NCI-H510A treated with DMSO at 0.1 percent for 48 hours (cell line): Measurements from ENCODE around the gene TRPM5.
"Not testable (repeated sequence)": the region's sequence is repeated elsewhere in the genome, so short reads cannot be mapped to it uniquely, and the experiment has no call there.

Source experiments
- DNase-seq: peaks from one replicate; lab custom pipeline; 2025; lab: John Stamatoyannopoulos, UW

The TRPM5 gene, protein sequence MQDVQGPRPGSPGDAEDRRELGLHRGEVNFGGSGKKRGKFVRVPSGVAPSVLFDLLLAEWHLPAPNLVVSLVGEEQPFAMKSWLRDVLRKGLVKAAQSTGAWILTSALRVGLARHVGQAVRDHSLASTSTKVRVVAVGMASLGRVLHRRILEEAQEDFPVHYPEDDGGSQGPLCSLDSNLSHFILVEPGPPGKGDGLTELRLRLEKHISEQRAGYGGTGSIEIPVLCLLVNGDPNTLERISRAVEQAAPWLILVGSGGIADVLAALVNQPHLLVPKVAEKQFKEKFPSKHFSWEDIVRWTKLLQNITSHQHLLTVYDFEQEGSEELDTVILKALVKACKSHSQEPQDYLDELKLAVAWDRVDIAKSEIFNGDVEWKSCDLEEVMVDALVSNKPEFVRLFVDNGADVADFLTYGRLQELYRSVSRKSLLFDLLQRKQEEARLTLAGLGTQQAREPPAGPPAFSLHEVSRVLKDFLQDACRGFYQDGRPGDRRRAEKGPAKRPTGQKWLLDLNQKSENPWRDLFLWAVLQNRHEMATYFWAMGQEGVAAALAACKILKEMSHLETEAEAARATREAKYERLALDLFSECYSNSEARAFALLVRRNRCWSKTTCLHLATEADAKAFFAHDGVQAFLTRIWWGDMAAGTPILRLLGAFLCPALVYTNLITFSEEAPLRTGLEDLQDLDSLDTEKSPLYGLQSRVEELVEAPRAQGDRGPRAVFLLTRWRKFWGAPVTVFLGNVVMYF (N-terminal part only)

DNA sequence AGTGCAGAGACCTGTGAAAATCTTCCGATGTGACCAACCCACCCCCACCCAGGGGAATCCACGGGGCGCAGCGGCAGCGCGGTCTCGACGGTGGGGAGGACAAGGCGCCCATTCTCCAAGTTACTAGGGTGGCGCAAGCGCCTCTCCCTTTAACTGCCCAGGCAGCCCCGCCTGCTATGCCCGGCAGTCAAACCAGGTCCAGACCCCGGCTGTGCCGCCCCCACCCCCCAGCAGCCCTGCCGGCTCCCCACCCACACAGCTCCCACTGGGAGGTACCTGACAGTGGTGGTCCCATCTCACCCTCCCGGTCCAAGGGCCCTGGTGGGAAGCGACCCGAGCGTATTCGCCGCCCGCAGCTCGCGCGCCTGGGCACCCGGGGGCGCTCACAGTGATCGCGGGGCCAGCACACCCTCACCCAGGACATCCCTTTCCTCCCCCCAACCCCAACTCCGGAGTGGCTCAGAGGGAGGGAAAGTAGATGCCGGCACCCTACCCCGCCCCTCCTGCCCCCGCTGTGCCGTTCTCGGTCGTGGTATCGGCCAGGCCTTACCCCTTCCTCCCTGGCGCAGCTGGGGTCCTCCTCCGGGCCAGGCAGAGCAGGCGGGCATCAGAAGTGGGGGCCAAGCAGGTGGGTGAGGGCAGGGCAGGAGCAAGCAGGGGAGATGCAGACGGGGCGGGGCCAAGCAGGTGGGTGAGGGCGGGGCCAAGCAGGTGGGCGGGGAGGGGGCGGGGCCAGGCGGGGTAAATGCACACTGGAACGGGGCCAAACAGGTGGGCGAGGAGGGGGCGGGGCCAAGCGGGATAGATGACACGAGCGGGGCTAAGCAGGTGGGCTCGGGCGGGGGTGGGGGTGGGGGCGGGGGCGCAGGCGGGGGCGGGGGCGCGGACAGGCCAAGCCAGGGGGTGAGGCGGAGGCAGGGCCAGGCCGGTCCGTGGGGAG, at the start of gene TRPM5:
Gene TRPM5 (minus strand): TSS at position 634 of the 940 bp plus-strand sequence. CDS start 21,478 bp downstream, outside the sequence.
- no peak for DNase-seq

GRCh38 chr11:2489083-2489482, 44.8 kb upstream of the TRPM5 start:
- DNase-seq = no peak

GRCh38 chr11:2488004-2488403, 43.7 kb upstream of the TRPM5 start:
- no peak for DNase-seq

DNA sequence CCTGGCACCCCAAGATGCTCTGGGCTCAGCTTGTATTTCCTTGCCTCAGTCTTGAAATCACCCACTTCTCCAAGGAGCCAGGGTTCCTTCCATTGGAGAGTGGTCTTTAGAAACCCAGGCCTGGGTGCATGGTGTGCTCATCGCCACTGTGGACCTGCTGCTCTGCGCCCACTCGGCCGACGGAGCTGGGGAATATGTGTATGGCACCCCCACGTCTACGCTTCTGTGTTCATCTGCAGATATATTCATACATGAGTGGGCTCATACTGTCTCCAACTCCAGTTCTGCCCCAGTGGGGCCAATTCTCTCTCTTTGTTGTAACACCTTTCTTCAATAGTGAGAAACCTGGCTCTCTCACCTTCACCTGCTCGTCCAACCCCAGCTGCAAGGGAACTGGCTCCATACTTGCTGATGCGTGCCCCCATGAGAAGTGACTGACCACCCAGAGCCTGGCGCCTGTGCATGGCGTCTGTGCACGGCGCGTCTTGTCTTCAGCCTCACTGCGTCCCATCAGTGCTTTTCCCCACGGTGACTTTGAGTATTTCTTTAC, 40.3 kb upstream of the TRPM5 start:
- DNase-seq = no peak

- DNase-seq = no peak
Measured at GRCh38 chr11:2483426-2483825, 39.1 kb upstream of the TRPM5 start.

DNA sequence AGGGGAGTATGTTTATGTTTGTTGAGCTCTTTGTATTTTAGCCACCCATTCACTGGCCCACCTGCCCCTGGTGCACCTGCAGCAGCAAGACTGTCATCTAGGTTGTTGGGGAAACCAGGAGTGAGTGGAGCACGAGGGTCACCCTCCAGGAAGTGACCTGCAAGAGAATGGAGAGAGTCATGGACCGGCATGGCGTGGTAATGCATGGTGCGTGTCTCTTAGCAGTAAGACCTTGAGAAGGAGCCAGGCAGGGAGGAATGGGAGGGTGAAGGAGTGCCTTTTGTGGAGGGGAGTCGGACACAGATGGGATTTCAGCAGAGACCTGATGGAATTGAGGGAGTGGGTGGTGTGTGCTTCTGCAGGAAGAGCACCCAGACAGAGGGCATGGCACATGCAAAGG, 38.4 kb upstream of the TRPM5 start:
- no peak for DNase-seq

DNA sequence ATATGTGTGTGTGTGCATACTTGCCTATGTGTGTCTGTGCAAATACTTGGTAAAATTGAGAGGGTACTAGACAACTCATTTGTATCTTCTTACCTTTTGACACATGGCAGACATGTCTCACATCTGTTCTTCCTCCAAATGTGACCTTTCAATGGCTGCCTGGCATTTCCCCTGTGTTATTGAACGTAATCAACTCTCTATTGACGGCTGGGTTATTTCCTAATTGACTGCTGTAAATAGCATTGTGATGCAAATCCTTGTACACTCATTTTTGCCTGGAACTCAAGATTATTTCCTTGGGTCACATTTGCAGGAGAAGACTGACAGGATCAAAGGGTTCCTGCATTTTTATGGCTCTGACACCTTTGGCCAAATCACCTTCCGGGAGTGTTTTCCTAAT, 37.9 kb upstream of the TRPM5 start:
- no peak for DNase-seq

- DNase-seq = no peak
Measured at GRCh38 chr11:2481253-2481652, 36.9 kb upstream of the TRPM5 start.

- no peak for DNase-seq
Measured at GRCh38 chr11:2480874-2481220, 36.5 kb upstream of the TRPM5 start.

- not testable (repeated sequence) for DNase-seq
Measured at GRCh38 chr11:2480067-2480873, 36.0 kb upstream of the TRPM5 start.

DNA sequence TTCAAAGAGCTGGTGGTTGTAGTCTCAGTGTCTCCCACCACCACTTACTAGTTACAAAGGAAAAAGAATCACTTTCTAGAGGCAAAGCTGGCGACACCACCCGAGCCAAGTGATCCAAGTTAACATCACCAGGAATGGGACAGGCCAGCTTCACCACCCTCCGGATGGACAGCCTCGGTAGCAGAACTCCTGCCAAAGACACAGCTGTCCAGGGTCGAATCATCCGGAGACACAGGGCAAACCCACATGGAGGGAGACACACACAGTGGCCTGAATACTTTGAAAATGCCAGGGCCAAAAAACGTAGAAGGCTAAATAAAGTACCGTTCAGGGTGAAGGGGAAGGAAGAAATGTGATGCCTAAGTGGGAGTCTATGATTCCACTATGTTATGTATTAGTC, 33.6 kb upstream of the TRPM5 start:
- no peak for DNase-seq

DNA sequence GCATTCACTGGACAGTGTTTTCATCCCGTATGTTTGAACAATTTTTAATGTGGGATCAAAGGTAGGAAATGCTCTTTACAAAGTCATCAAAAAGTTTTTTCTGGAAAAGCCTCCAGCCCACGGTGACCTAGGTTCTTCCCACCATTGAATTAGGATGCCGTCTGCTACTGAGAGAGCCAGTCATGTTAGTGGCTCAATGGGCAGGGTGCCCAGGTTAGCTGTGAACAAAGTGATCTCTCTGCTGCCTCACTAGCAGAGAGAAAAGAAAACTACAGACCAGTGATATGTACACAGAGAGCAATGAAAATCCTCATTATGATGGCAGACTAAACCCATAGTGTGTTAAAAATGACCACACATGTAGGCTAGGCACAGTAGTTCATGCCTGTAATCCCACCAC, 32.9 kb upstream of the TRPM5 start:
- no peak for DNase-seq

DNA sequence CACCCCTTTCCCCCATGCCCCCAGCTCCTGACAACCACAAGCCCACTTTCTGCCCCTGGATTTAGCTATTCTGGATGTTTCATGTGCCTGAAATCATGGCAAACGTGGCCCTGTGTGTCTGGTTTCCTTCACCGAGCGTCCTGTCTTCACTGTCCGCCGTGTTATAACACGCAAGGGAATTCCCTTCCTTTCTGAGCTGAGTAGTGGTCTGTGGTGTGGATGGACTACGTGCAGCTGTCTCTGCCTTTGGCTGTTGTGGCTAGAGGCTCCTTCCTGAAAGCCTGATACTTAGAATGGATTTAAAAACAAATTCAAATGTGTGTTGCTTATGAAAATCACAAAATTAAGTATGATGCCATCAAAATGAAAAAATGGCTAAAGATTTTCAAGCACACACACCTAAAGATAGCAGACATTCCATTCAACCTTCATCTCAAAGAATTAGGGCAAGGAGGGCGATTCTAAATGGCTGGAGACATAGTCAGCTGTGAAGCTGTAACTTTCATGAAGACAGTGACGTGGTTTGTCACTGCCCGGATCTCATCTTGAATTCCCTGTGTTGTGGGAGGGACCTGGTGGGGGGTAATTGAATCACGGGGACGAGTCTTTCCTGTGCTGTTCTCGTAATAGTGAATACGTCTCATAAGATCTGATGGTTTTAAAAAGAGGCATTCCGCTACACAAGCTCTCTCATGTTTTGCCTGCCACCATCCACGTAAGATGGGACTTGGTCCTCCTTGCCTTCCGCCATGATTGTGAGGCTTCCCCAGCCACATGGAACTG, 31.0 kb upstream of the TRPM5 start:
- no peak for DNase-seq

DNA sequence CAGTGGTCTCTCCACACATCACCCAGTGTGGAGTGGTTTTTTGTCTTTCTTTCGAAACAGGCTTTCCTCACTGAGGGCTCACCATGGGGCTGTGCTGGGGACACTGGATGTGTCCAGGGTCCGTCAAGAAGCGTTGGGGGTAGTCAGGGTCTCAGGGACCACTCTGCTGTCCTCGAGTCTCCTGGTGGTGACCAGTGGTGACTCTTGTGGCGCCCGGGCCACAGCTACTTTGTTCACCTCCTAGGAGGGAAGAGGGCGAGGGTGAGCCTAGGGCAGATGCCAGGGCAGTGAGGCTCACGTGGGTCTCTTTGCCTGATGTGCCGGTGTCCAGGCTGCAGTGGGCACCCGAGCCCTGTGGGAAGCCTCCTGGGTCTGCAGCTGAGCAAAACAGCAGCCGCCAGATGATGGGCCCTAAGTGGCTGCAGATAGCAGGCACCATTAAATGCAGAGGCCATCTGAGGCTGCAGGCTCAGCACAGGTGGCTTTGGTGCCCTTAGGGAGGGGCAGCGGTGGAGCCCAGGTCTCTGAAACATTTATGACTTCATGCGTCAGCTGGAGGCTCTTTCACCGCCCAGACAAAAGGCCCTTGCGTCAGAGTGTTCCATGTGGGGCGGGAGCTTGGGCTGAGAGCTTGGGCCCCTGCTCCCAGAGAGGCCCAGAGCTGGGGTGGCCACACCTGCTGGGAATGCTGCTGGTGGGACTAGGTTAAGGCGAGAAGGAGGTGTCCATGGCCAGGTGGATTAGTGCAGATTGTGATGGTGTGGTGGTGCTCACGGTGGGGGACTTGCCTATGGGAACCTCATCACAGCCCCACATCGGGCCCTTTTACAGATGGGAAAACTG, 30.0 kb upstream of the TRPM5 start:
- no peak for DNase-seq

DNA sequence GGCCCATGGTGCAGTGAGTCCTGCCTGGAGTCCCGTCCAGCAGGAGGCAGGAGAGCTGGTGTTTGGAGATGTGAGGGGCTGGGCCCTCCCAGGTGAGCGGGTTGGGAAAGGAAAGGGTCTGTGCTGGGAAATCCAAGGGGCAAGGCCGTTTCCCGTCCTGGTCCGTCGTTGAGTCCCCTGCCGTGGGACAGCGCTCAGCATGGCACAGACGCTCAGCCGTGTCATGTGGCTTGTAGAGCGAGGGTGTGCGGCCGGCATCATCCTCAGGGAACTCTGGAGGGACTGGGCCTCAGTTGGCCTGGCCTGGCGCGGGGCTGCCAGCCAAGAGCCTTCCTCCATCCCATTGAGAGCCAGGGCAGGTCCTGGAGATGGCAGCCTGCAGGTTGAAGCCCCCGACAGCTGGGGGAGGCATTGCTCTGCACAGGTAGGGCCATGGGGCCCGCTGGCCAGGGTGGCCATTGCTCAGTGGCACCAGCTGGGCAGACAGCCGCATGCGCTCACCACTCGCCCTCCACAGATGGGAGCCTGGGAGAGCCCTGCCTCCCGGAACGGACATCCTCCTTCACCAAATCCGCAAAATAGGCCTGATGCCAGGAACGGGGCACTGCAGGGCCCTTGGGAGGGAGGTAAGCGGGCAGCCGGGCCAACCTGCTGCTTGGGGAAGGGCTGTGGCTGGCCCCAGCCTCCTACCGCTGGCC, 29.2 kb upstream of the TRPM5 start:
- no peak for DNase-seq

GRCh38 chr11:2472428-2473186, 28.3 kb upstream of the TRPM5 start:
- DNase-seq = no peak

GRCh38 chr11:2471804-2472096, 27.4 kb upstream of the TRPM5 start:
- DNase-seq = no peak

DNA sequence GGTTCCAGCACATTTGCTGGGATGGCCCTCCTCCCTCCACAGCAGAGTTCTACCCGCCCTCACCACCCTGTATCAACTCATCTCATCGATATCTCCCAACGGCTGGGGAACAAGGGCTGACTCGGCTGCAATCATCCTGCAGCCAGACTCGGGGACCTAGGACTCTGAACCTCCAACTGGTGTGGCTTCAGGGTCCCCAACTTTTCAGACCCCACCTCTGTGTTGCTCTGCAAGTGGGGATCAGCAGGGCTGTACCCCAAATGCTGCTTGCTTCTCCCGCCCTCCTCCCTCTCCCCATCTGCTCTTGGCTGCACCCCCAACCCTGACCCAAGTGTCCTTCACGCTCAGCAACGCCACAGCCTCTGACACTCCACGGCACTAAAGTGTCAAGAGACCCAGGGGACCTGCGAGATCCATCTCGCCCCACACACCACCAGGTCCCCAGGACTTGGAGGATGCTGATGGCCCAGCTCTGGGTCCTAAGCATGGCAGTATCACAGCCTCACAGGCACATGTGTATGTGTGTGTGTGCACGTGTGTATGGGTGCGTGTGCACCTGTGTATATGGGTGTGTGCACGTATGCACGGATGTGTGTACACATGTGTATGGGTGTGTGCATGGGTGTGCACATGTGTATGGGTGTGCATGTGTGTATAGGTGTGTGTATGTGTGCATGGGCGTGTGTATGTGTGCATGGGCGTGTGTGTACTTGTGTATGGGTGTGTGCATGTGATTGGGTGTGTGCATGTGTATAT, 26.9 kb upstream of the TRPM5 start:
- DNase-seq = no peak
